Retinal pigment epithelial cell (primary cell): ENCODE measurements around the gene MYO7A.

Experiments
- DNase-seq: peaks from one replicate; pipeline ENCODE4 v3.0.0-alpha.2; 2010; ENCODE audit warnings: low read depth
- H3K4me3 ChIP-seq: 2 replicates; pipeline ENCODE4 v1.5.1; 2011; ENCODE audit warnings: mild to moderate bottlenecking, low read length, control low read depth, moderate library complexity
- CTCF ChIP-seq: conservative IDR thresholded peaks from 2 replicates; pipeline ENCODE4 v1.5.1; 2011; ENCODE audit warnings: low read depth, low read length, control low read depth, inconsistent platforms

Gene MYO7A

GRCh38 chr11:77101043-77101537 lies 27.0 kb upstream of the MYO7A start:
- H3K4me3 ChIP-seq, result no peak overlapping the region
- TF ChIP-seq CTCF, result peak; percentile 83
- DNase-seq, result no peak

DNA sequence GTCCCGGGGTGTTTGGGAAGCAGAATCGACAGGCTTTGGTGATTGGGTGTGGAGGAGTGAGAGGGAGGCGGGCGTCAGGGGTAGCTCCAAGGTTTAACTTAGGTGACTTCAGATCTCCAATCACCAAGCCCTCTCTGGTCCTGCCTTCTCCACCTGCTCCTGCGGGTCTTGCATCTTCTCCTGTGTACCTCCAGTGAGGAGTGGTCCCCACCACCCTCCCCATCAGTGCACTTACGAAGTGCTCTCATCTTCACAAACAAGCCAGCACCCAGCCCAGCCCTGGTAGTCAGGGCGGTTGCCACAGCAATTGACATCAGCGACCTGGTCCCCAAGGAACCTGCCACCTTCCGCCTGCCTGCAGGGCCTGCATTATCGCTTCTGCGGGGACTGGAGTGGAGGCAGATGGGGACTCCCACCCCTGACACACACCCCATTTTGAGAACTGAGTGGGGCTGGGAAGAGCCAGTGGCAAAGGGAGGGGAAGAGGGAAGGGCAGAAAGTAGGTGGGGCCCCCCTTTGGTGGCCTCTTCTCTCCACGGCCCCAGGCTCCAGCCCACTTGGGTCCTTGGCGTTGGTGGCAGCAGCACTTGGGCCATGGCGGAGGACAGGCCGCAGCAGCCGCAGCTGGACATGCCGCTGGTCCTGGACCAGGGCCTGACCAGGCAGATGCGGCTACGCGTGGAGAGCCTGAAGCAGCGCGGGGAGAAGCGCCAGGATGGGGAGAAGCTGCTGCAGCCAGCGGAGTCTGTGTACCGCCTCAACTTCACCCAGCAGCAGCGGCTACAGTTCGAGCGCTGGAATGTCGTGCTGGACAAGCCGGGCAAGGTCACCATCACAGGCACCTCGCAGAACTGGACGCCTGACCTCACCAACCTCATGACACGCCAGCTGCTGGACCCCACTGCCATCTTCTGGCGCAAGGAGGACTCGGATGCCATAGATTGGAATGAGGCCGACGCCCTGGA lies 25.5 kb upstream of the MYO7A start, which contains the start of gene OMP:
Gene OMP, plus strand, starts transcription at position 595 of the 965 bp plus-strand sequence. Its CDS starts 0 bp downstream, at position 595.
- H3K4me3 ChIP-seq, result no peak within 1 kb of the TSS
- no peak for TF ChIP-seq CTCF
- no peak for DNase-seq

GRCh38 chr11:77103319-77103718 lies 24.7 kb upstream of the MYO7A start:
- no peak for DNase-seq
- TF ChIP-seq CTCF, result no peak
- no peak overlapping the region for H3K4me3 ChIP-seq

GRCh38 chr11:77104727-77105126 lies 23.3 kb upstream of the MYO7A start:
- no peak for TF ChIP-seq CTCF
- H3K4me3 ChIP-seq, result no peak overlapping the region
- DNase-seq, result no peak

DNA sequence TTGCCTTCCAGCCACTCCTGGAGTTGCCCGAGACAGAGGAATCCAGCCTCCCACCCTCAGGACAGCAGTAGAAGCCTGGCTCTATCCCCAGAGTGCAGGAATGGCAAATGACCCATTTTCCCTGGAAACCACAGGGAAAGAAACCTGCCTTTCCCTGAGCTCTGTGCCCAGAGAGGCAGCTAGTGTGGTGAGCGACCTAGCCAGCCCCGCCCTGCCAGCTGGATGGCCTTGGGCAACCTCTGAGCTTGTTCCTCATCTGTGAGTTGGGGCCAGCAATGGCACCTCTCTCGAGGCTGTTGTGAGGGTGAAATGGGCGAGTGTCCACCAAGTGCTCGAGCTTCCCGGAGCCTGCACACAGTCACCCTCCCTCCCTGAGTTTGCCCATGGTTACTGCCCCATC lies 21.7 kb upstream of the MYO7A start:
- no peak for DNase-seq
- H3K4me3 ChIP-seq, result no peak overlapping the region
- no peak for TF ChIP-seq CTCF

GRCh38 chr11:77106759-77107158 lies 21.3 kb upstream of the MYO7A start:
- no peak overlapping the region for H3K4me3 ChIP-seq
- no peak for DNase-seq
- no peak for TF ChIP-seq CTCF

- DNase-seq, result peak; percentile 99
- peak; percentile 13 for TF ChIP-seq CTCF
- H3K4me3 ChIP-seq, result no peak overlapping the region
Observed at GRCh38 chr11:77107950-77108349, 20.1 kb upstream of the MYO7A start.
